Kidney epithelial cell (primary cell): ENCODE data around the gene TBXAS1. TPM values are rescaled to one million over a fixed set of nuclear protein-coding genes. Genes with fewer than 3 reads are reported as not detected.

Experiments used
- DNase-seq: peaks from one replicate; pipeline ENCODE4 v3.0.0-alpha.2; 2010; ENCODE audit warnings: low read depth
- H3K27me3 ChIP-seq: 2 replicates; pipeline ENCODE4 v1.6.0; 2011; ENCODE audit warnings: low read length; ENCODE audit not compliant: control insufficient read depth, insufficient read depth
- H3K36me3 ChIP-seq: 2 replicates; pipeline ENCODE4 v1.5.1; 2011; ENCODE audit warnings: low read length; ENCODE audit not compliant: control insufficient read depth, insufficient read depth
- H3K4me3 ChIP-seq: 2 replicates; pipeline ENCODE4 v1.5.1; 2011; ENCODE audit warnings: low read depth, mild to moderate bottlenecking, control low read depth, low read length
- CTCF ChIP-seq: IDR thresholded peaks from 2 replicates; pipeline ENCODE4 v1.5.1; 2011; ENCODE audit warnings: mild to moderate bottlenecking, moderate library complexity, low read length, control low read depth, inconsistent platforms; ENCODE audit not compliant: insufficient read depth, poor library complexity, severe bottlenecking
- total RNA-seq: library from RNA; depleted of rRNA; stranded (reverse); fragments of >200 nt; gene quantifications from 2 replicates; pipeline ENCODE4 v1.2.3, GENCODE V29; 2015

TBXAS1 gene
- total RNA-seq, 1 donor from 2014 or later = 7.8 TPM

- Histone ChIP-seq H3K27me3 (no peaks in the 10 kb centered on the region), H3K36me3 (peaks cover 1% of the 10 kb centered on the region), H3K4me3 (no peak overlapping the region)
- peak; percentile 44 for TF ChIP-seq CTCF
- no peak for DNase-seq
These were observed 176.9 kb downstream of the TBXAS1 start for GRCh38 chr7:140005754-140006503.

DNA sequence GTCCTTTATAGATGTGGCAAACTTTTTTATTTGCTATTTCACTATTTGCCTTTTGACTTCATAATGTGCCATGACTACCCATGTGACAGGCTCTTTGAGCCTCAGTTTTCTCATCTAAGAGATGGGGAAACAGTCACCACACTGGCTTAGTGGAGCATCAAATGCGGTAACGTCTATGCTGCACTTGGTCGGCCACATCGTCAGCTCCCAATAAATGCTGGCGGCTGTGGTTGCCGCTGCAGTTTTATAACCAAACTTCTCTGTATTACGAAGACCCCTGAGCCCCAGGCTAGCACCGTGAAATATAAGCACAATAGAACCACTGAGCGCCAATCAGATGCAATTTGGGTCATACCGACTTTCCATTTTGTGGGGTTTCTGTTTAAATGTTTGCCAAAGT lies 177.5 kb downstream of the TBXAS1 start:
- DNase-seq = no peak
- Histone ChIP-seq H3K36me3 (peaks cover 1% of the 10 kb centered on the region), H3K27me3 (no peaks in the 10 kb centered on the region), H3K4me3 (no peak overlapping the region)
- no peak for TF ChIP-seq CTCF

- DNase-seq = no peak
- H3K36me3 ChIP-seq = peaks cover 1% of the 10 kb centered on the region
- H3K4me3 ChIP-seq = no peak overlapping the region
- H3K27me3 ChIP-seq = no peaks in the 10 kb centered on the region
- TF ChIP-seq CTCF = no peak
These were observed 178.1 kb downstream of the TBXAS1 start for GRCh38 chr7:140007051-140007690.

- Histone ChIP-seq H3K4me3 (no peak overlapping the region), H3K27me3 (no peaks in the 10 kb centered on the region), H3K36me3 (peaks cover 1% of the 10 kb centered on the region)
- no peak for DNase-seq
- TF ChIP-seq CTCF = no peak
These were observed 179.9 kb downstream of the TBXAS1 start for GRCh38 chr7:140008755-140009610.

DNA sequence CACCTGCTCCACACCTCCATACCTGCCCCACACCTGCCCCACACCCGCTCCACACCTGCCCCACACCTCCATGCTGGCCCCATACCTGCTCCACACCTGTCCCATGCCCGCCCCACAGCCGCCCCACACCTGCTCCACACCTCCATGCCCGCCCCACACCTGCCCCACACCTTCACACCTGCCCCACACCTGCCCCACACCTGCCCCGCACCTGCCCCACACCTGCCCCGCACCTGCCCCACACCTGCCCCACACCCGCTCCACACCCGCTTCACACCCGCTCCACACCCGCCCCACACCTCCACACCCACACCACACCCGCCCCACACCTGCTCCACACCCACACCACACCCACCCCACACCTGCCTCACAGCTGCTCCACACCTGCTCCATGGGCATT lies 180.7 kb downstream of the TBXAS1 start:
- DNase-seq = no peak
- H3K36me3 ChIP-seq = peaks cover under 1% of the 10 kb centered on the region
- H3K4me3 ChIP-seq = no peak overlapping the region
- H3K27me3 ChIP-seq = no peaks in the 10 kb centered on the region
- no peak for TF ChIP-seq CTCF
